ENCODE results near the gene ULBP2. TPM values are rescaled to one million over a fixed set of nuclear protein-coding genes. Genes with fewer than 3 reads are reported as not detected.

Gene ULBP2
- total RNA-seq, 1 donor: 2.5 TPM

DNA sequence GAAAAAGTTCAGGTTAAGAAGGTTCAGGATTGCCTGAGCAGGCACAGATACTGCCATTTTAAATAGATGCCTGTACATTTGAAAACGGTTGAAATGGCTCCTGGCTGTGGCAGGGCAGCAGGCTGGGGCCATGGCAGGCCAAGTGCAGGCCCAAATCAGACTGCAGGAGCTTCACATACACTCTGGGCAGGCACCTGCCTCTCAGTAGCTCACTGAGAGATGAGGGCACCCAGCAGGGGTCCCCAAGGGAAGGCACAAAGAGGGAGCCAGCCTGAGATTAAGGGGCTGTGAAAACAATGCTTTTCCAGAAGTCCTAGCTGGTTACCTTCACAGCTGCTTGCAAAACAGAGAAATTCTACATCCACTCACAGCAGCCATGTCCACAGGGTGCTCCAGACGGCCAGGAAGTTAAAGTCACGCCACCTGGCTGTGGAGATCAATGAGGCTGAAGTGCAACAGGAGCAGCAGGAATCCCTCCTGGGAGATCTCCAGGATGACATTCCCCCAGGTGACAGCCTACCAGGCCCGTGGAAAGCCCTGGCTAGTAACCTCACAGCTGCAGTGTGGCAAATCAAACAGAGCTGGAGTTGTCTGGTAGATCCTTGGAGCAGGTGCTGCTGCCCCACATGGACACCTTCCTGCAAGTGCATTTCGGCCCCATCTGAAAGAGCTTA is 37.7 kb upstream of the ULBP2 start:
- H3K79me2 ChIP-seq (ENCODE audit: insufficient read depth, low read length): no peaks in the 10 kb centered on the region
- no peak overlapping the region for H3K4me2 ChIP-seq (ENCODE audit: insufficient read depth, low read length)

DNA sequence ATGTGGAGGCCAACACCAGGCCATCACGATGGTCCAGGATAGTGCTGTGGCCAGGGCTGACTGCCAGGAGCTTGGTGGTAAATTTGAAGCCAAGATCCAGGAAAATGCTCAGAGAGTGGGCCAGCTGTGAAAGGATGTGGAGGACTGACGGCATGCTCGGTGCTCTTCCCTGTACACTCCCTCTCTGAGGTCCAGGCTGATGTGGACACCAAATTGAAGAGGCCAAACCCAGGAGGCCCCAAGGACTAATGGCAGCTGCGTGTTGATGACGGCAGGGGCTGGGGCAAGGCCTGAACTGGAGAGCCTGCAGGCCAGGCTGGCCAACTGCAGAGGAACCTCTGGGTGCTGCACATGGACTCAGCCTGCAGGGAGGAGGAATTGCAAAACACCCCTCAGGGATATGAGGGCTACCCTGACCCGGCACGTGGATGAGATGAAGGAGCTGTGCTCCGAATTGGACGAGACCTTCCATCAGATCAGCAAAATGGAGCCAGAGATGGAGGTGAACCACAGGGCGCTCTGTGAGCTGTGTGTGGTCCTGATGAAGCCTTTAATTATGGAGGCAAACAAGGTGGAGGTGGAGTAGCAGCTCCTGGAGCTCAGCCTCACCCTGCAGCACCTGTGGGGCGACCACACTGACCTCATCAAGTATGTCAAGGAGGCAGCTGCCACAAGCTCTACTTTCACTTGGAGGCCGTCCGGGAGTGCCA is 37.0 kb upstream of the ULBP2 start:
- no peak overlapping the region for H3K4me3 ChIP-seq (ENCODE audit: insufficient read depth, low read length)
- H3K4me1 ChIP-seq (ENCODE audit: insufficient read depth, low read length): no peaks in the 10 kb centered on the region
- no peaks in the 10 kb centered on the region for H4K20me1 ChIP-seq (ENCODE audit: insufficient read depth, low read length)
- no peak overlapping the region for H3K27ac ChIP-seq (ENCODE audit: low read depth, low read length)
- no peaks in the 10 kb centered on the region for H3K79me2 ChIP-seq (ENCODE audit: insufficient read depth, low read length)
- no peak overlapping the region for H3K4me2 ChIP-seq (ENCODE audit: insufficient read depth, low read length)
- H3K36me3 ChIP-seq (ENCODE audit: insufficient read depth, low read length): no peaks in the 10 kb centered on the region
- no peak overlapping the region for H2AFZ ChIP-seq (ENCODE audit: low read length)
- no peaks in the 10 kb centered on the region for H3K9me3 ChIP-seq (ENCODE audit: low read depth, low read length)
- H3K27me3 ChIP-seq (ENCODE audit: insufficient read depth, low read length): no peaks in the 10 kb centered on the region
- TF ChIP-seq, protein P1, sequence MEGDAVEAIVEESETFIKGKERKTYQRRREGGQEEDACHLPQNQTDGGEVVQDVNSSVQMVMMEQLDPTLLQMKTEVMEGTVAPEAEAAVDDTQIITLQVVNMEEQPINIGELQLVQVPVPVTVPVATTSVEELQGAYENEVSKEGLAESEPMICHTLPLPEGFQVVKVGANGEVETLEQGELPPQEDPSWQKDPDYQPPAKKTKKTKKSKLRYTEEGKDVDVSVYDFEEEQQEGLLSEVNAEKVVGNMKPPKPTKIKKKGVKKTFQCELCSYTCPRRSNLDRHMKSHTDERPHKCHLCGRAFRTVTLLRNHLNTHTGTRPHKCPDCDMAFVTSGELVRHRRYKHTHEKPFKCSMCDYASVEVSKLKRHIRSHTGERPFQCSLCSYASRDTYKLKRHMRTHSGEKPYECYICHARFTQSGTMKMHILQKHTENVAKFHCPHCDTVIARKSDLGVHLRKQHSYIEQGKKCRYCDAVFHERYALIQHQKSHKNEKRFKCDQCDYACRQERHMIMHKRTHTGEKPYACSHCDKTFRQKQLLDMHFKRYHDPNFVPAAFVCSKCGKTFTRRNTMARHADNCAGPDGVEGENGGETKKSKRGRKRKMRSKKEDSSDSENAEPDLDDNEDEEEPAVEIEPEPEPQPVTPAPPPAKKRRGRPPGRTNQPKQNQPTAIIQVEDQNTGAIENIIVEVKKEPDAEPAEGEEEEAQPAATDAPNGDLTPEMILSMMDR (IDR thresholded peaks at IDR 0.05; ENCODE audit: extremely low read depth, low read depth, low read length): no peak
- DNase-seq (ENCODE audit: insufficient read length, low spot score, missing footprints): no peak

More for the DNA sequence above, 37.7 kb upstream of the ULBP2 start:
- Histone ChIP-seq H2AFZ (ENCODE audit: low read length) (no peak overlapping the region), H3K27me3 (ENCODE audit: insufficient read depth, low read length) (no peaks in the 10 kb centered on the region), H4K20me1 (ENCODE audit: insufficient read depth, low read length) (no peaks in the 10 kb centered on the region), H3K36me3 (ENCODE audit: insufficient read depth, low read length) (no peaks in the 10 kb centered on the region), H3K4me3 (ENCODE audit: insufficient read depth, low read length) (no peak overlapping the region), H3K27ac (ENCODE audit: low read depth, low read length) (no peak overlapping the region), H3K9me3 (ENCODE audit: low read depth, low read length) (no peaks in the 10 kb centered on the region), H3K4me1 (ENCODE audit: insufficient read depth, low read length) (no peaks in the 10 kb centered on the region)
- TF ChIP-seq, protein P1 (IDR thresholded peaks at IDR 0.05; ENCODE audit: extremely low read depth, low read depth, low read length): no peak
- no peak for DNase-seq (ENCODE audit: insufficient read length, low spot score, missing footprints)

DNA sequence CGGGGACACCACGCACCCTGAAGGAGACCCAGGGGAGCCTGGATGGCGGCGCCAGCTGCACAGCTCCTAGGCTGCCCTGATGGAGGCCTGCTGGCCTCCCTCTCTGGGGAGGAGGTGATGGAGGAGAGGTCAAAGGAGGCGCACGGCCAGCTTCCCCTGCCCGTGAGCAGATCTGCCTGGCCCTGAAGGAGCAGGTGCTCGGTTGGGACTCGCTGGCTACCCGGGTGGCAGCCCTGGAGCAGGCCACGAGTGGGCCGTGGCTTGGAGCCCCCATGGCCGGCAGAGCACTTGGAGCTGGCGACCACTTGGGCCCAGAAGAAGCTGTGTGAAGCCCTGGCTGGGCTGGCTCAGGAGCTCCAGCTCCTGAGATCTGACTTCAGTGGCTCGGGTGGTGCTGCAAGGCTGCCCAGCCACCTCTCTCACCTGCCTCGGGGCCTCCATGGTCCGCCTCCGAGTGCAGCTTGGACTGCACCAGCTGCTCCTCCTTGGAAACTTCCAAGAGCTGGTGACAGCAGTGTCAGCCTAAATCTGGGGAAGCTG is 36.4 kb upstream of the ULBP2 start:
- no peaks in the 10 kb centered on the region for H3K4me1 ChIP-seq (ENCODE audit: insufficient read depth, low read length)
- H3K4me3 ChIP-seq (ENCODE audit: insufficient read depth, low read length): no peak overlapping the region
- DNase-seq (ENCODE audit: insufficient read length, low spot score, missing footprints): no peak
- H2AFZ ChIP-seq (ENCODE audit: low read length): no peak overlapping the region
- no peak overlapping the region for H3K27ac ChIP-seq (ENCODE audit: low read depth, low read length)
- H3K36me3 ChIP-seq (ENCODE audit: insufficient read depth, low read length): no peaks in the 10 kb centered on the region
- TF ChIP-seq, protein P1 (IDR thresholded peaks at IDR 0.05; ENCODE audit: extremely low read depth, low read depth, low read length): no peak
- no peak overlapping the region for H3K4me2 ChIP-seq (ENCODE audit: insufficient read depth, low read length)
- H4K20me1 ChIP-seq (ENCODE audit: insufficient read depth, low read length): no peaks in the 10 kb centered on the region
- no peaks in the 10 kb centered on the region for H3K27me3 ChIP-seq (ENCODE audit: insufficient read depth, low read length)
- H3K79me2 ChIP-seq (ENCODE audit: insufficient read depth, low read length): no peaks in the 10 kb centered on the region
- no peaks in the 10 kb centered on the region for H3K9me3 ChIP-seq (ENCODE audit: low read depth, low read length)

DNA sequence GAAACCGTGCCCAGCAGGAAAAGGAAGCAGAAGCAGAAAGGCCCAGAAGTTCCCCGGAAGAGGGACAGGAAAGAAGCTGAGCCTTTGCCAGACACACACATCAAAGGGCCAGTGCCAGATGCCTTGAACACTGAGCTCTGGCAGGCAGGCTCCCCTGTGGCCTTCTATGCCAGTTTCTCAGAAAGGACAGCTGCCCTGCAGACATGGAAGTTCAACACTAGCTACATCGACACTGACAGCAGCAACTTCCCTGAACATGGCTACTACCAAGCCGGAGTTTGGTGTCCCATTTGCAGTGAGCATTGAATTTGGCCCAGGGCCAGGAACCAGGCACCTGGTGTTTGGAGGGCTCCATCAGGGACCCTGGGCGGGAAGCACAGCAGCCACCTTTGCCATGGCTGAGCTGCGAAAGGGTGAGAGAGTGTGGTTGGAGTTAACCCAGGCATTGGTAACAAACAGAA is 35.9 kb upstream of the ULBP2 start:
- Histone ChIP-seq H4K20me1 (ENCODE audit: insufficient read depth, low read length) (no peaks in the 10 kb centered on the region), H3K9me3 (ENCODE audit: low read depth, low read length) (no peaks in the 10 kb centered on the region), H3K4me1 (ENCODE audit: insufficient read depth, low read length) (no peaks in the 10 kb centered on the region), H3K4me2 (ENCODE audit: insufficient read depth, low read length) (no peak overlapping the region), H3K27me3 (ENCODE audit: insufficient read depth, low read length) (no peaks in the 10 kb centered on the region), H2AFZ (ENCODE audit: low read length) (no peak overlapping the region), H3K36me3 (ENCODE audit: insufficient read depth, low read length) (no peaks in the 10 kb centered on the region), H3K27ac (ENCODE audit: low read depth, low read length) (no peak overlapping the region), H3K4me3 (ENCODE audit: insufficient read depth, low read length) (no peak overlapping the region), H3K79me2 (ENCODE audit: insufficient read depth, low read length) (no peaks in the 10 kb centered on the region)
- DNase-seq (ENCODE audit: insufficient read length, low spot score, missing footprints): no peak
- TF ChIP-seq, protein P1 (IDR thresholded peaks at IDR 0.05; ENCODE audit: extremely low read depth, low read depth, low read length): no peak
